ENCODE measurements around the gene DNAJA3. TPM values are rescaled to one million over a fixed set of nuclear protein-coding genes. Genes with fewer than 3 reads are reported as not detected.
A peak's percentile ranks its signal among the peaks of the same experiment; 100 is the strongest.

DNAJA3 gene
- total and polyA plus RNA-seq, 2 donors (not counting 3 experiments of a cell fraction or from before 2014, with no cell fraction given), result 33.4 to 45.4 TPM

DNA sequence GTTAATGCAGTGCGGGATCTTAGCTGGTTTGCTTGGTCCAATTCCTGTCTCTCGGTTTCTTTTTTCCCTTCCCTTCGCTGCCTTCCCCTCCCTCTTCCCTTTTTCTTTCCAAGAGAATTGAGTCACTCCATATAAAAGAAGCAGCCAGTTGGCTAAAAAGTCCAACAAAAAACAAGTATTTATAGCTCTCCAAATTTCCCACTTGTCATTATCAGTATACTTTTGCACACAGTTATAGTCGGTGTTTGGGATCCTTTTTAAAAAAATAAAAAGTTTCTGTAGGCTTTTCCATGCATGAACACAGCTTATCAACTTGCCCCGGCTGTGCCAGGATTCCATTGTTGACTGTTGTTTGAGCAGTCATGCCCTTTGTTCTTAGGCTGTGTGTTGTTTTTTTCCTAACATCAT is 75.4 kb downstream of the DNAJA3 start:
- intact Hi-C loops (cut with micrococcal nuclease), result no loop called here
- BruUV-seq (replicated peaks), result no TSS peak
- Histone ChIP-seq H2AFZ (ENCODE audit: low read depth, low read length) (no peak overlapping the region), H3K9me3 (replicated peaks; ENCODE audit: control insufficient read depth, insufficient read depth, low read length) (no peaks in the 10 kb centered on the region), H3K4me1 (ENCODE audit: control insufficient read depth, extremely low read depth, insufficient read depth, low read length) (peaks cover 22% of the 10 kb centered on the region), H3K9me1 (replicated peaks; ENCODE audit: control insufficient read depth, extremely low read depth, insufficient read depth, low read length) (peaks cover 2% of the 10 kb centered on the region), H4K20me1 (replicated peaks; ENCODE audit: control insufficient read depth, extremely low read depth, insufficient read depth, low read length) (no peaks in the 10 kb centered on the region), H3K79me2 (ENCODE audit: control insufficient read depth, insufficient read depth, low read length) (peaks cover 36% of the 10 kb centered on the region), H3K9ac (replicated peaks; ENCODE audit: extremely low read depth, insufficient read depth, low read length) (peak overlapping the region; percentile 64), H3K4me3 (replicated peaks in 1 of 3; ENCODE audit: insufficient read depth in 1 of 3, low read depth in 1 of 3, low read length in 3 of 3) (peak overlapping the region in 1 of 3 experiments; percentile 31), H3K4me2 (ENCODE audit: insufficient read depth, low read length) (peak overlapping the region; percentile 78), H3K27ac (ENCODE audit: insufficient read depth, low read depth, low read length) (peak overlapping the region; percentile 76), H3K36me3 (ENCODE audit: control insufficient read depth in 2 of 2, extremely low read depth in 1 of 2, insufficient read depth in 2 of 2, low read length in 2 of 2) (peaks cover 3 to 4% of the 10 kb centered on the region in 2 experiments), H3K27me3 (ENCODE audit: control insufficient read depth in 2 of 2, insufficient read depth in 2 of 2, low read length in 2 of 2) (no peaks in the 10 kb centered on the region)
- POLR2A ChIA-PET, result interaction anchor here (1.3 kb wide), 1 partner anchor 13 kb away, joined by 8 read pairs; no protein-coding TSS in a partner anchor
- CTCF ChIA-PET, result interaction anchor here (0.6 to 4.9 kb wide), 16 partner anchors 11 to 271 kb away, joined by 3 to 39 read pairs (median 4); partner anchors contain the start of genes HMOX2, MGRN1 and NMRAL1
- TF ChIP-seq JUN (IDR thresholded peaks at IDR 0.05; ENCODE audit: borderline replicate concordance, insufficient read depth, insufficient read length, low read depth), result no peak
- TF ChIP-seq EZH2 (IDR thresholded peaks at IDR 0.05; ENCODE audit: borderline replicate concordance, low read depth, low read length, severe bottlenecking), result no peak
- TF ChIP-seq MYC (IDR thresholded peaks at IDR 0.05; ENCODE audit: low read depth, low read length), result no peak
- TF ChIP-seq POLR2A (IDR thresholded peaks at IDR 0.05; ENCODE audit: low read depth, low read length), result no peak
- TF ChIP-seq CTCF (IDR thresholded peaks at IDR 0.05; ENCODE audit: extremely low read depth in 1 of 2, insufficient read depth in 1 of 2, low read depth in 1 of 2, low read length in 2 of 2), result no peak
- no peak for TF ChIP-seq GATA2 (IDR thresholded peaks at IDR 0.05; ENCODE audit: insufficient read depth, insufficient read length, low read depth, low read length)
- no peak for TF ChIP-seq MAX (IDR thresholded peaks at IDR 0.05; ENCODE audit: insufficient read depth, insufficient read length)
- no peak for TF ChIP-seq POLR2AphosphoS5 (IDR thresholded peaks at IDR 0.05; ENCODE audit: insufficient read depth, low read depth, low read length)
- no peak for TF ChIP-seq FOS (IDR thresholded peaks at IDR 0.05; ENCODE audit: borderline replicate concordance, insufficient read depth, low read length)
- DNase-seq (ENCODE audit: low read depth, low spot score) (peak; percentile 91), FAIRE-seq (no peak)
- dilution Hi-C loops (cut with MboI; ENCODE audit: extremely low pct_ligation_motif_present, low sequenced_read_pairs), result no loop called here

All from endothelial cell of umbilical vein (primary cell).